ENCODE measurements around the gene CD109.

The CD109 gene

GRCh38 chr6:73860303-73860702 lies 164.3 kb downstream of the CD109 start:
- Mint-ChIP-seq H3K4me3 (no peak overlapping the region), H3K27ac (no peak overlapping the region), H3K27me3 (ENCODE audit: low read depth) (no peaks in the 10 kb centered on the region), H3K36me3 (ENCODE audit: low read depth) (no peaks in the 10 kb centered on the region), H3K9me3 (no peaks in the 10 kb centered on the region), H3K4me1 (ENCODE audit: low read depth) (peaks cover 4% of the 10 kb centered on the region)

- Mint-ChIP-seq H3K27me3 (ENCODE audit: low read depth) (peaks cover 4% of the 10 kb centered on the region), H3K27ac (no peak overlapping the region), H3K4me3 (no peak overlapping the region), H3K36me3 (ENCODE audit: low read depth) (no peaks in the 10 kb centered on the region), H3K4me1 (ENCODE audit: low read depth) (peaks cover 3% of the 10 kb centered on the region), H3K9me3 (no peaks in the 10 kb centered on the region)
Measured at GRCh38 chr6:73866305-73866704, 170.3 kb downstream of the CD109 start.

- Mint-ChIP-seq H3K9me3 (no peaks in the 10 kb centered on the region), H3K4me1 (ENCODE audit: low read depth) (peaks cover 3% of the 10 kb centered on the region), H3K4me3 (no peak overlapping the region), H3K36me3 (ENCODE audit: low read depth) (no peaks in the 10 kb centered on the region), H3K27me3 (ENCODE audit: low read depth) (peaks cover 4% of the 10 kb centered on the region), H3K27ac (no peak overlapping the region)
Measured at GRCh38 chr6:73867411-73867810, 171.4 kb downstream of the CD109 start.

- no peaks in the 10 kb centered on the region for H3K36me3 Mint-ChIP-seq (ENCODE audit: low read depth)
- no peak overlapping the region for H3K4me3 Mint-ChIP-seq
- H3K27me3 Mint-ChIP-seq (ENCODE audit: low read depth) = peaks cover 4% of the 10 kb centered on the region
- H3K4me1 Mint-ChIP-seq (ENCODE audit: low read depth) = peaks cover 4% of the 10 kb centered on the region
- no peak overlapping the region for H3K27ac Mint-ChIP-seq
- H3K9me3 Mint-ChIP-seq = peaks cover 3% of the 10 kb centered on the region
Measured at GRCh38 chr6:73870907-73871306, 174.9 kb downstream of the CD109 start.

- peaks cover 3% of the 10 kb centered on the region for H3K9me3 Mint-ChIP-seq
- H3K27me3 Mint-ChIP-seq (ENCODE audit: low read depth) = no peaks in the 10 kb centered on the region
- H3K27ac Mint-ChIP-seq = no peak overlapping the region
- no peak overlapping the region for H3K4me3 Mint-ChIP-seq
- H3K4me1 Mint-ChIP-seq (ENCODE audit: low read depth) = peaks cover 2% of the 10 kb centered on the region
- no peaks in the 10 kb centered on the region for H3K36me3 Mint-ChIP-seq (ENCODE audit: low read depth)
Measured at GRCh38 chr6:73873081-73873480, 177.1 kb downstream of the CD109 start.
